22Rv1 (cell line): ENCODE measurements around the gene TRAPPC11.

Experiments
- H3K27ac ChIP-seq: fragments of 450-650 bp; 2 replicates; pipeline ENCODE4 v1.5.1; 2017
- CTCF ChIP-seq: fragments of 450-650 bp; IDR thresholded peaks from 2 replicates; pipeline ENCODE4 v1.5.1; 2017; ENCODE audit warnings: mild to moderate bottlenecking
- ZFX ChIP-seq: fragments of 450-650 bp; IDR thresholded peaks from 2 replicates; pipeline ENCODE4 v1.6.1; 2017; ENCODE audit warnings: antibody characterized with exemption, borderline replicate concordance

TRAPPC11 gene

GRCh38 chr4:183632689-183633088 lies 26.4 kb upstream of the TRAPPC11 start:
- no peak overlapping the region for H3K27ac ChIP-seq
- no peak for TF ChIP-seq CTCF
- TF ChIP-seq ZFX, result no peak

GRCh38 chr4:183633476-183634400 lies 25.4 kb upstream of the TRAPPC11 start:
- H3K27ac ChIP-seq, result no peak overlapping the region
- TF ChIP-seq CTCF (no peak), ZFX (no peak)

- TF ChIP-seq ZFX (no peak), CTCF (no peak)
- H3K27ac ChIP-seq, result no peak overlapping the region
Observed at GRCh38 chr4:183635321-183635720, 23.8 kb upstream of the TRAPPC11 start.

- H3K27ac ChIP-seq, result no peak overlapping the region
- TF ChIP-seq CTCF (no peak), ZFX (no peak)
Observed at GRCh38 chr4:183635741-183636140, 23.4 kb upstream of the TRAPPC11 start.

- H3K27ac ChIP-seq, result peak overlapping the region; percentile 51
- TF ChIP-seq CTCF (peak; percentile 86), ZFX (no peak)
Observed at GRCh38 chr4:183636503-183636902, 22.6 kb upstream of the TRAPPC11 start.

- TF ChIP-seq CTCF, result no peak
- TF ChIP-seq ZFX, result no peak
- peak overlapping the region; percentile 51 for H3K27ac ChIP-seq
Observed at GRCh38 chr4:183636923-183637322, 22.2 kb upstream of the TRAPPC11 start.

- H3K27ac ChIP-seq, result peak overlapping the region; percentile 51; the same call in 1 of the 2 replicates
- TF ChIP-seq CTCF (no peak), ZFX (no peak)
Observed at GRCh38 chr4:183637461-183637860, 21.6 kb upstream of the TRAPPC11 start.
